ENCODE measurements around the gene NAPG. TPM values are rescaled to one million over a fixed set of nuclear protein-coding genes. Genes with fewer than 3 reads are reported as not detected.
A peak's percentile ranks its signal among the peaks of the same experiment; 100 is the strongest.
"Not testable (repeated sequence)": the region's sequence is repeated elsewhere in the genome, so short reads cannot be mapped to it uniquely, and the experiment has no call there.

The NAPG gene
- polyA plus RNA-seq, 4 donors: 18.5 to 24.9 (median 22.0) TPM

DNA sequence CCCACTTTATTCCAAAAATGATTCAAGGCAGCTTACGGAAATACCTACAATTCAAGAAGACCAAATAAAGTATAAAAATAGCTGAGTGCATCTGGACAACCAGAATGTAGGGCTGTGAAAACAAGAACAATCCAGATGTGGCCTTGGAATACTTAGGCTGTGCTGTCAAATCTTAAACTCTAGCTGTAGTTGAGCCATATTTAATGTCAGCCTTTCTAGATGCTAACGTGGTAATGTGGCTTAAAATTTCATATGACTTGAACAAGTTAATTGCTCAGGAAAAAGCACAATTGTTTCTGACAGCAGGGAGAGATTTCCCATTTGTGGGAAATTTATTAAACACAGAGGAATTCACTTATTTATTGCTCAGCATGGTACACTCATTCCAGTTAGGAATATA is 14.6 kb upstream of the NAPG start:
- no peak for DNase-seq (ENCODE audit: low read depth in 4 of 4, low spot score in 3 of 4)

DNA sequence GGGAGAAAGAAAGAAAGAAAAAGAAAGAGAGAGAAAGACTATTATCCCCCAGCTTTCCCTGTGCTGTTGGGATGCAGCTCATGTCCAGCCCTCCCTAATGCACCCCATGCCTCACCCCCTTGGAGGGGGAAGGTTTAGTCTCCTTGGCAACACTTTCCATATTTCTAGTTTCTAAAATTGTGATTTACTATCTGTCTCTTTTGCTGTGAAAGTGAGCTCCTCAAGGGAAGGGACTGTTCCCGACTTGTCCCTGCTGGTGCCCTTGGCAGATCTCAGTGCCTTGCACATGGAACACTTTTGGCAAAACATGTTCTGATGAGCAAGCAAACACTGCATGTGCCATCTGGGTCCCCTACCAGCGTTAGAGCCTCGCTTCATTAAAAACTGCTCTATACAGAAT is 11.7 kb upstream of the NAPG start:
- no peak for DNase-seq (ENCODE audit: low read depth in 4 of 4, low spot score in 3 of 4)

- no peak for DNase-seq (ENCODE audit: low read depth in 4 of 4, low spot score in 3 of 4)
Observed at GRCh38 chr18:10514601-10515000, 11.2 kb upstream of the NAPG start.

GRCh38 chr18:10515456-10515855 is 10.4 kb upstream of the NAPG start:
- DNase-seq (ENCODE audit: low read depth in 4 of 4, low spot score in 3 of 4): no peak

DNA sequence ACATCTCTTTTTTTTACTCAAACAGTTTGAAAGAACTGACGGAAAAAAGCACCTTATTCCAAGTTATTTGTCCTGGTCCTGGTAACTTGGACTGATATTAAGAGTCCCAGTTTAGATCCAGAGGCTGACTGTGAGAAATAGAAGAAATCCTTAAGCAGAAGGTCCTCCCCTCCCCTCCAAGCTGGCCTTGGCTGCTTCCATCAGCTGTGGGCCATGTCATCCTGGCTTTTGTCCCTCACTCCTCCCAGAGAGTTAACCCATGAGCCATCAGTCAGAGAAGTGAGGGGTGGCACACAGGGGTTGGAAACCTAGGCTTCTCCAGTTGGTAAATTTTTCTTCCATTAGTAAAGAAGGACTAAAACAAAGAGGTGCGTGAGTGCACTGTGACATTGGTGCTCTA is 9.7 kb upstream of the NAPG start:
- DNase-seq (ENCODE audit: low read depth in 4 of 4, low spot score in 3 of 4): no peak

- no peak for DNase-seq (ENCODE audit: low read depth in 4 of 4, low spot score in 3 of 4)
Observed at GRCh38 chr18:10518595-10519255, 7.1 kb upstream of the NAPG start.

GRCh38 chr18:10519366-10519765 is 6.5 kb upstream of the NAPG start:
- DNase-seq (ENCODE audit: low read depth in 4 of 4, low spot score in 3 of 4): no peak

- DNase-seq (ENCODE audit: low read depth in 4 of 4, low spot score in 3 of 4): peak; percentile 70 to 77 (median 74)
Observed at GRCh38 chr18:10519999-10520935, 5.6 kb upstream of the NAPG start.

DNA sequence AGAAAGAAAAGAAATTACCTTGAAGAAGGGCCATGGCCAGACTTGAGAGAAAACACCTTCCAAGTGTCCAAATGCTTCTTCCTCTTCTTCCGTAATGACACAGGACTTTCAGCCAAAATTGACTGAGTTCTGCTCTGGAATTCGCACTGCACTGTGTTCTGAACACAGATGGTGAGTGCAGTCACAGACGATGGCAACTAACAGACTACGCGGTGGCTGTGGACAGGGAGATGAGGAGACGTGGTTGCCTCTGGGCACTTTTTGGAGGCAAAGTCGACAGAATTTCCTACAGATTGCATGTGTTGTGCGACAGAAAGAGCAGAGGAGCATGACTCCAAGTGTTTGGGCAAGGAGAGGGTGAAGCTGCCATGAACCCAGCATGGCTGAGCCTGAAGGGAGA is 4.3 kb upstream of the NAPG start:
- DNase-seq (ENCODE audit: low read depth in 4 of 4, low spot score in 3 of 4): no peak

- no peak for DNase-seq (ENCODE audit: low read depth in 4 of 4, low spot score in 3 of 4)
Observed at GRCh38 chr18:10522574-10522973, 3.3 kb upstream of the NAPG start.

DNA sequence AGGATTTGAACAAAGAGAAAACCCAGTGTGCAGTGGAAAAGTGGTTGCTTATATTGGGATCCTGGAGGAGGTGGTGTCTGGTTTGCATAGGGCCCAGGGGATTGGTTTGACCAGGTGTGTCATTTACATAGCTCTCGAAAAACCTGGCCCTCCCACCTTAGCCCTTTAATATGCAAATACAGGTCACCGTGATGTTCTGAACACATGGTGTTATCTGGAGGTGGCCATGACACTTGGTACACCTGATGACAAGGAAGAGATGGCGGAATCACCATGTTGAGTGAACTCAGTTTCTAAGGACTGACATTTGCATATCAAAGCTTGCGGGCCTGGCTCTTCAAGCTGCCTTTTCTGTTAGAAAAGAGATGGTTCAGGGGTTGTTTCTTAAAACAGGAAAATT is 2.3 kb upstream of the NAPG start:
- DNase-seq (ENCODE audit: low read depth in 4 of 4, low spot score in 3 of 4): no peak

GRCh38 chr18:10524507-10525370 is 1.1 kb upstream of the NAPG start:
- no peak for DNase-seq (ENCODE audit: low read depth in 4 of 4, low spot score in 3 of 4)

DNA sequence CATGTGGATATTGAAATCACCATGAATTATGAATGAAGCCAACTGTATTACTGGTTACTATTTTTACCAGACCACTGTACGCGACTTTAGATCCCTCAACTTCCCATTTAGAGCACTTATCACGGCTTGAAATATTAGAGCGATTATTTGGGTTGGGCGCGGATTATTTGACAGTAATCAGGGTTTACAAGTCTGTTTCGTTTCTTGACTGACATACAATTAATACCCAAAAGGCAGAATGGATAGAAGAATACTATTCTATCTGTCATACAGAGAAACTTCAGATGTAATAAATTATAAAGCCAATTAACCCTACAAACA is 496 bp upstream of the NAPG start:
- no peak for DNase-seq (ENCODE audit: low read depth in 4 of 4, low spot score in 3 of 4)

GRCh38 chr18:10526561-10526949 is 728 bp downstream of the NAPG start:
- DNase-seq (ENCODE audit: low read depth in 4 of 4, low spot score in 3 of 4): no peak

DNA sequence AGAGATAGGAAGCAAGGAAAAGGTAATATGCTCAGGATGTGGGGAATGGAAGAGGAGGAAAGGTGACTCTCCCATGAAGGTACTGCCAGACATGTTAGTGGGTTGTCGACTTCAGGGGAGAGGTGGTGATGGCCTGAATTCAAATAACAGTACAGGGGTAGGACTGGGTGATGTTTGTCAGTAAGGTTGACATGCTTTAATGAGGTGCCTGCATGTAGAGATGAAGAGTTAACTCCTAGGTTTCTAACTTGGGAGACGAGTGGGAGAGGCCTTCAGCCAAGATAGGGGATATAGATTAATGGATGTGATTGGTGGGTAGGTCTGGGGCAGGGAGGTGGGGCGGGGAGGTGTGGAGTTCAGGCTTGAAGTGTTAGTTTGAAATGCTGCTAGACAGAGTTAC is 2.6 kb downstream of the NAPG start:
- DNase-seq (ENCODE audit: low read depth in 4 of 4, low spot score in 3 of 4): no peak

DNA sequence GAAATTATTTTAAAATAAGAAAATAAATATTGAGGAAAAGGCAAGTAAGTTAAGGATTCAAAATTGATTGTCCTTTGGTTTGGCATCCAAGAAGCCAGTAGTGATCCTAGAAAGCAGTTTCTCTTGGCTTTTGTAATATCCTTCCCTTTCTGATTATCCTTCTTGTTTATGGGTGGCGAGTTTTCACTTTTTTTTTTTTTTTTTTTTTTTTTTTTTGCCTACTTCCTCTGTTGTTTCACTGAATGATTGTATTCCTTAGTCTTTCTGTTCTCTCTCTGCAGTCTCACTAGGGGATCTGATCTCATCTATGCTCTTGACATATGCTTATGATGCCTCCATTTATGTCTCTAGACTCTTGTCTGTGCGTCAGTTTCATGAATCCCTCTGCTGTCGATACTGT is 4.2 kb downstream of the NAPG start:
- DNase-seq (ENCODE audit: low read depth in 4 of 4, low spot score in 3 of 4): no peak

- no peak for DNase-seq (ENCODE audit: low read depth in 4 of 4, low spot score in 3 of 4)
Observed at GRCh38 chr18:10530852-10531251, 5.0 kb downstream of the NAPG start.

GRCh38 chr18:10533111-10533510 is 7.3 kb downstream of the NAPG start:
- no peak for DNase-seq (ENCODE audit: low read depth in 4 of 4, low spot score in 3 of 4)

- no peak for DNase-seq (ENCODE audit: low read depth in 4 of 4, low spot score in 3 of 4)
Observed at GRCh38 chr18:10536280-10536679, 10.5 kb downstream of the NAPG start.

DNA sequence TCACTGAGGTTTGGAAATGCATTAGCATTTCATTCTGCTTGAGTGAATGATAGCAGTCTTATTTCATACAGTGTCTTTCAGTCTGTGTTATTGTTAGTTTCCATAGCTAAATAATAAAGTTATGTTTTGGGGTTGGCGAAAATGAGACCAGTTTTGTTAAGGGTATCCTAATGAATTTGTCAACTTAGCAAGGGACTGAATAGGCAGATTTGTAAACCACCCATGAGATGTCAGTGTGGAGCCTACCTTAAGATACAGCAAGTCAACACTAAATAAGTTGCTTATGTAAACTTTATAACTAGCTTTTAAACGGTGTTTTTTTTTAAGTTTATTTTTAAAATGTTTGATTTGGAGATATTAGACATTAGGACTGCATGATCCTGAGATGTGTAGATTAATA is 11.9 kb downstream of the NAPG start:
- no peak for DNase-seq (ENCODE audit: low read depth in 4 of 4, low spot score in 3 of 4)

DNA sequence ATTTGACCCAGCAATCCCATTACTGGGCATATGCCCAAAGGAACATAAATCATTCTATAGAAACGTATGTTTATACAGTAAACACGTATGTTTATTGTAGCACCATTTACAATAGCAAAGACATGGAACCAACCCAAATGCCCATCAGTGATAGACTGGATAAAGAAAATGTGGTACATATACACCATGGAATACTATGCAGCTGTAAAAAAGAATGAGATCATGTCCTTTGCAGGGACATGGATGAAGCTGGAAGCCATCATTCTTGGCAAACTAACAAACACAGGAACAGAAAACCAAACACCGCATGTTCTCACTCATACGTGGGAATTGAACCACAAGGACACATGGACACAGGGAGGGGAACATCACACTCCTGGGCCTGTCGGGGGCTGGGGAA is 13.3 kb downstream of the NAPG start:
- DNase-seq (ENCODE audit: low read depth in 4 of 4, low spot score in 3 of 4): not testable (repeated sequence)
